ENCODE measurements around the gene CDKN2A.

CDKN2A gene

DNA sequence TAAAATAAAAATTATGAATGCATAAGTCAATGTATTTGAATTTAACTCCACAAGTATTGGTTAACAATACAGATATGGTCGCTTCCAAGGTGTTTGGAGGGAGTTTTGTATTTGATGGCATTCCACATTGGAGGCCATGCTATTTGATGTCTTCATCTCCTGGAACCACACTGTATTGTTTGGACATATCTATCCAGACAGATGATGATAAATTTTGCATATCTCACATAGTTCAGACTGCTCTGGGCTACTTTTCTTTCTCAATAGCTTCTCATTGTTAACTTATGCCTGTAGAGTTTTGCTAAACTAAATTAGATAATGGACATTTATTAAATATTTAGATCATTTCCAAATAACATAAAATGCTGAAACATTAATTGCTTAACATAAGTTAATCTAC lies 58.0 kb downstream of the CDKN2A start:
- DNase-seq: no peak

GRCh38 chr9:21935631-21936030 lies 58.6 kb downstream of the CDKN2A start:
- no peak for DNase-seq

DNA sequence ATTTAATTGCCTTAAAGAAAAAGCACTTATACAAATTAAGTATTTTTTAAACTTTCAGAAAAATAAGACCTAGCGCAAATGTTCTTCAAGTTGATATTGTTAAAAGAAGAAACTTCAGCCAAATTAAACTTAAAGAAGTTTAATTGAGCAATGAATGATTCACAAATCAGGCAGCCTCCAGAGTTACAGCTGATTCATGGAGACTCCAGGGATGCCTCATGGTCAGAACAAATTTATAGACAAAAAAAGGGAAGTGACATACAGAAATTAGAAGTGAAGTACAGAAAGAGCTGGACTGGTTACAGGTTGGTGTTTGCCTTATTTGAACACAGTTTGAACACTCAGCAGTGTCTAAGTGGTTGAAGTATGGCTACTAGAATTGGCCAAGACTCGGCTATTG lies 60.3 kb downstream of the CDKN2A start:
- no peak for DNase-seq

- no peak for DNase-seq
Measured at GRCh38 chr9:21933281-21933680, 60.9 kb downstream of the CDKN2A start.

DNA sequence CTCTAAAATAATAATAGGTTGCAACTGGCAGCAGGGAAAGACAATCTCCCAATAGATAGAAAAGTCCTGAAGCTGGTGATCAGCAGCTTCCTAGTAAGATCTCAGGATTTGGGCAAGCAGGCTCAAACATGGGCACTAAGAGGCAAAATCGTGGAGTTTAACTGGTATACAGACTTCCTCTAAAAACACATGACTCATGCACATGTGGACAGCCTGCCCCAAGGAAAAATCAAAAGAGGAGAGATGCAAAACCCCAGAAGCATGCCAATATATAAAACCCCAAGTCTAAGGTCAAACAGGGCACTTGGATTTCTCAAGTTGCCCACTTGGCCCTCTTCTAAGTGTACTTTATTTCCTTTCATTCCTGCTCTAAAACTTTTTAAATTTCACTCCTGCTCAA lies 62.8 kb downstream of the CDKN2A start:
- DNase-seq: no peak

- no peak for DNase-seq
Measured at GRCh38 chr9:21927752-21928151, 66.4 kb downstream of the CDKN2A start.

- no peak for DNase-seq
Measured at GRCh38 chr9:21923694-21924093, 70.5 kb downstream of the CDKN2A start.

- no peak for DNase-seq
Measured at GRCh38 chr9:21919377-21920362, 74.5 kb downstream of the CDKN2A start.

Measured in NCI-H1417 (cell line).